Stimulated activated CD8-positive, alpha-beta memory T cell treated with anti-CD3 and anti-CD28 coated beads, Interleukin-12 subunit alpha, Interleukin-12 subunit beta, amount 100 ng/mL, for 24 hours (primary cell): Measurements from ENCODE around the gene DMRTA2.
"Not testable (repeated sequence)": the region's sequence is repeated elsewhere in the genome, so short reads cannot be mapped to it uniquely, and the experiment has no call there.

Source experiments
- DNase-seq: peaks from one replicate; pipeline ENCODE4 v3.0.0-alpha.2; 2020; ENCODE audit errors: extremely low read depth

DMRTA2 gene

DNA sequence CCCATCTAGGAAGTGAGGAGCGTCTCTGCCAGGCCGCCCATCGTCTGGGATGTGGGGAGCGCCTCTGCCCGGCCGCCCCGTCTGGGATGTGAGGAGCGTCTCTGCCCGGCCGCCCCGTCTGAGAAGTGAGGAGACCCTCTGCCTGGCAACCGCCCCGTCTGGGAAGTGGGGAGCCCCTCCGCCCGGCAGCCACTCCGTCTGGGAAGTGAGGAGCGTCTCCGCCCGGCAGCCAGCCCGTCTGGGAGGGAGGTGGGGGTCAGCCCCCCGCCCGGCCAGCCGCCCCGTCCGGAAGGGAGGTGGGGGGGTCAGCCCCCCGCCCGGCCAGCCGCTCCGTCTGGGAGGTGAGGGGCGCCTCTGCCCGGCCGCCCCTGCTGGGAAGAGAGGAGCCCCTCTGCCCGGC lies 41.7 kb downstream of the DMRTA2 start:
- DNase-seq: not testable (repeated sequence)

DNA sequence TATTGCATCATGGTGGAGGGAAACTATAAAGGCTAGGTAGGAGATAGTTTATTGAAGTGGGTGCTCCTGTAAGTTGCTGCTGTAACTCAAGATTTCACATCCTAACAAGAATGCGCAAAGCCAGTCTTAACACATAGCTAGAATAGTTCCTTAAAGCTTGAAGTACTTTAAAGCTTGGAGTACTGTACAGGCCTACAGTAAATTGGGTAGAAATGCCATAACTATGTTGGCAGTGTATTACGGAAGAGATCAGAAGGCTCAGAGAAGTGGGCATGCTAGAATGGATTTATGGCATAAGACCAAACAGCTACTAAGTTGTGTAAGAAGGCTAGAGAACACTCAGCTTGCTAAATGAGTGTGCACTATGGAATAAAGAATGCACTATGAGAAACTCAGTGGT lies 44.5 kb downstream of the DMRTA2 start:
- DNase-seq: no peak

DNA sequence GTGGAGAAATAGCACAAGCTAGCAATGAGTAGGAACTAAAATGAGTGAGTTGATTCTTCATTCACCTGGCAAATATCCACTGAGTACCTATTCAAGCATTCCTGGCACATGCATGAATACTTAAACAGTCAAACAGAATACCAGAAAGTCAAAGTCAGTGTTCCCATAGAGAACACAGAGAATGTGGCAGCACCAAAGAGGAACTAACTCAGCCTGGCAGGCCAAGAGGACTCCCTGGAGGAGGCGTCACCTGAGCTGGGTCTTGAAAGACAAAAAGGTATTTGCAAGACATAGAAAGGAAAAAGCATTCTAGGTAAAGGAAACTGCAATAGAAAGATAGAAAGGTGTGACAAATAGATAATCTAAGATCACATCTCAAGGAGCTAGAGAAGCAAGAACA lies 49.7 kb downstream of the DMRTA2 start:
- DNase-seq: no peak

DNA sequence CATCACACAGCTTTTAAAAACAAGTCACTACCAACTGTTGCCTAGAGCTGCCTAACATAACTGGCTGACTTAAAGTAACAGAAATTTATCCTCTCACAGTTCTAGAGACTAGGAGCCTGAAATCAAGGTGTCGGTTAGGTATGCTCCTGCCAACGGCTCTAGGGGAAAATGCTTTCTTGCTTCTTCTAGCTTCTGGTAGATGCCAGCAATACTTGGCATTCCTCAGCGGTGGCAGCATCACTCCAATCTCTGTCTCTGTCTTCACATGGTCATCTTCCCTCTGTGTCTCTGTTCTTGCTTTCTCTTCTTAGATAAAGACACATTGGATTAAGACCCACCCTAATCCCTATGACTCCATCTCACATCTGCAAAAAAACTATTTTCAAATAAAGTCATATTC lies 51.5 kb downstream of the DMRTA2 start:
- no peak for DNase-seq

DNA sequence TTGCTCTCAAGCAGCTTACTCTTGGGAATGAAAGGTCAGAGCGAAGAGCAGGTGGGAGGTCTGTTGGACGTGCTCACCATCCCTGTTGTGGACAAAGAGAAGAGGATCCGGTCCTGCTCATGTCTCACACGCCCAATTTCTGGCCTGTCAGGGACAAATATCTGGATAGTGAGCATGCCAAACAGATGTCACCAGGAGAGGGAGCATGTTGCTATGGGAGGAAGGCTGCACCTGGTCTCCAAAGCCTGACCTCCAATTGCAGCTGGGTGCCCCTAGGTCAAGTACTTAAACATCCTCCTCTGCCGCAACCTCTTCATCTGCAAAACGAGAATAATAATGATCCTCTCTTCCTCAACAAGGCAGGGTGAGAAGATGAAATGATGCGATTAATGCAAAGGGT lies 53.4 kb downstream of the DMRTA2 start:
- no peak for DNase-seq

DNA sequence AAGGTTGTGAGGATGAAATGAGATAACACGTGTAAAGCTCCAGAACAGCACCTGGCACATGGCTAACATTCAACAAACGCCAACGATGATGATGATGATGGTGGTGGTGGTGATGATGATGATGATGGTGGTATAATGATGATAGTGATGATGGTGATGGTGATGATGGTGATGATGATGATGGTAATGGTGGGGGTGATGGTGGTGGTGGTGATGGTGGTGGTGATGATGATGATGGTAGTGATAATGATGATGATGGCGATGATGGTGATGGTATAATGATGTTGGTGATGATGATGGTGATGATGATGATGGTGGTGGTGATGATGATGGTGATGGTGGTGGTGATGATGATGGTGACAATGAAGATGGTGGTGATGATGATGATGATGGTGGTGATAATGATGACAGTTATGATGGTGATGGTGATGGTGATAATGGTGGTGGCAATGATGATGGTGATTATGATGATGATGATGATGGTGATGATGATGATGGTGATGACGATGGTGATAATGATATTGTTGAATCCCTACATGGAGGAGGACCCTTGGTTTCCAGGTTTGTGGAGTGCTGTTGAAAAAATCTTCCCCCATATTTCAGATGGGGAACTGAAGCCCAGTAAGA lies 54.1 kb downstream of the DMRTA2 start:
- no peak for DNase-seq

DNA sequence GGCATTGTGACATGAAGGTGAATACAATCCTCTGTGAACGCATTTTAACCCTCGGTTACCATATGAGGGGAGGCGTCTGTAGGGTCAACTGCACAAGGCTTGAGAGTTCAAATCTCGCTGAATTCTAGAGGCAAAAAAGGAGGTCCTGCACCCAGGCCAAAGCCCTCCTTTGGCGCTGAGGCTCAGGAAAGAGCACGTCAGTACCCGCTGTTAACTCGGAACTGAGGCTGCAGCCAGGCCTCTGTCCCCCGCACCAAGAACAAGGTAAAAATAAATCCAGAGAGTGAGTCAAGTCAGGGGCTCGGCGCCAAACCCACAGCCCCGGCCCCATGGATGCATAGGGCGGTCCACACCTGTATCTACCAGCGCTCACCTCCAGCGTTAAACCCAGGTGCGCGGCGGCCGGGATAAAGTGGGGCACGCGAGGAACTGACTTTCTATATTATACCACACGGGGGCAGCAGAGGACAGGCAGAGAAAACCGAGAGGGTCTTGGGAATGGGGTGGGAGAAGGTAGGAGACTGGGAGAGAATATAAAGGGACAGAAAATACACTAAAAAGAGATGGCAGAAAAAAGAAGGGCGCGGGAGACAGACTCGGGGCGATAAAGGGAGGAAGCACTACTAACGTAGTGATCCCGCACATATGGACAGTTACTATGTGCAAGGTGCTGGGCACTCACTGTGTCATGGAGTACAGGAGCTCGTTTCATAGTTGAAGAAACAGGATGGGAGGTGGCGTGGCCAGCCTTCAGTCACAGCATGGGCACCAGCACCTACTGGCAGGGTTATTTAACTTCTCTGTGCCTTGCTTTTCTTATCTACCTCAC lies 54.9 kb downstream of the DMRTA2 start:
- DNase-seq: no peak
